Mesothelial cell of epicardium (in vitro differentiated cells): ENCODE results near the gene GSE1. TPM values are rescaled to one million over a fixed set of nuclear protein-coding genes. Genes with fewer than 3 reads are reported as not detected.
A peak's percentile ranks its signal among the peaks of the same experiment; 100 is the strongest.

Experiments
- DNase-seq, 2 experiments: peaks; one replicate each; pipeline ENCODE4 v3.0.0; 2021; ENCODE audit warnings: low spot score in 2 of 2; ENCODE audit not compliant: unreplicated experiment in 2 of 2
- H3K27ac Mint-ChIP-seq: 2 replicates; pipeline ENCODE4 v1.8.0; 2021; ENCODE audit warnings: mixed read lengths
- H3K27me3 Mint-ChIP-seq: 2 replicates; pipeline ENCODE4 v1.8.0; 2021; ENCODE audit warnings: low read depth, mixed read lengths
- H3K36me3 Mint-ChIP-seq: 2 replicates; pipeline ENCODE4 v1.8.0; 2021; ENCODE audit warnings: mixed read lengths
- H3K4me1 Mint-ChIP-seq: 2 replicates; pipeline ENCODE4 v1.8.0; 2021; ENCODE audit warnings: mixed read lengths
- H3K4me3 Mint-ChIP-seq: 2 replicates; pipeline ENCODE4 v1.8.0; 2021; ENCODE audit warnings: mild to moderate bottlenecking, moderate library complexity, mixed read lengths
- H3K9me3 Mint-ChIP-seq: 2 replicates; pipeline ENCODE4 v1.8.0; 2021; ENCODE audit warnings: mixed read lengths
- CTCF ChIP-seq: fragments of 200-600 bp; sonication (generic); IDR thresholded peaks from one replicate; pipeline ENCODE4 v1.5.0; 2021; ENCODE audit warnings: antibody characterized with exemption; ENCODE audit not compliant: unreplicated experiment
- total RNA-seq: library from RNA; stranded (reverse); gene quantifications from 3 replicates; pipeline ENCODE4 v1.2.1, GENCODE V29; 2021

Gene GSE1
- total RNA-seq, 1 donor from 2014 or later, result 218 TPM

GRCh38 chr16:85650135-85650843 lies 37.2 kb downstream of the GSE1 start:
- Mint-ChIP-seq H3K27me3 (no peaks in the 10 kb centered on the region), H3K9me3 (no peaks in the 10 kb centered on the region), H3K36me3 (peaks cover 5% of the 10 kb centered on the region), H3K4me1 (peaks cover 23% of the 10 kb centered on the region), H3K4me3 (no peak overlapping the region), H3K27ac (no peak overlapping the region)
- DNase-seq, result no peak
- TF ChIP-seq CTCF, result no peak

GRCh38 chr16:85650844-85651628 lies 37.9 kb downstream of the GSE1 start:
- Mint-ChIP-seq H3K27me3 (no peaks in the 10 kb centered on the region), H3K4me3 (no peak overlapping the region), H3K27ac (no peak overlapping the region), H3K4me1 (peaks cover 20% of the 10 kb centered on the region), H3K36me3 (peaks cover 9% of the 10 kb centered on the region), H3K9me3 (no peaks in the 10 kb centered on the region)
- DNase-seq, result peak in 1 of 2 experiments; percentile 58
- no peak for TF ChIP-seq CTCF

- H3K27ac Mint-ChIP-seq, result peak overlapping the region; percentile 79
- DNase-seq, result peak in 1 of 2 experiments; percentile 59
- no peaks in the 10 kb centered on the region for H3K27me3 Mint-ChIP-seq
- H3K9me3 Mint-ChIP-seq, result no peaks in the 10 kb centered on the region
- peaks cover 20% of the 10 kb centered on the region for H3K4me1 Mint-ChIP-seq
- no peak overlapping the region for H3K4me3 Mint-ChIP-seq
- TF ChIP-seq CTCF, result no peak
- peaks cover 14% of the 10 kb centered on the region for H3K36me3 Mint-ChIP-seq
These were observed 38.7 kb downstream of the GSE1 start for GRCh38 chr16:85651629-85652430.

- Mint-ChIP-seq H3K9me3 (no peaks in the 10 kb centered on the region), H3K27ac (peak overlapping the region; percentile 79), H3K4me1 (peaks cover 20% of the 10 kb centered on the region), H3K27me3 (no peaks in the 10 kb centered on the region), H3K4me3 (no peak overlapping the region), H3K36me3 (peaks cover 21% of the 10 kb centered on the region)
- DNase-seq, result peak in 1 of 2 experiments; percentile 75
- TF ChIP-seq CTCF, result no peak
These were observed 39.5 kb downstream of the GSE1 start for GRCh38 chr16:85652431-85653221.
